ENCODE measurements around the gene JRKL.
"Not testable (repeated sequence)": the region's sequence is repeated elsewhere in the genome, so short reads cannot be mapped to it uniquely, and the experiment has no call there.

JRKL gene

DNA sequence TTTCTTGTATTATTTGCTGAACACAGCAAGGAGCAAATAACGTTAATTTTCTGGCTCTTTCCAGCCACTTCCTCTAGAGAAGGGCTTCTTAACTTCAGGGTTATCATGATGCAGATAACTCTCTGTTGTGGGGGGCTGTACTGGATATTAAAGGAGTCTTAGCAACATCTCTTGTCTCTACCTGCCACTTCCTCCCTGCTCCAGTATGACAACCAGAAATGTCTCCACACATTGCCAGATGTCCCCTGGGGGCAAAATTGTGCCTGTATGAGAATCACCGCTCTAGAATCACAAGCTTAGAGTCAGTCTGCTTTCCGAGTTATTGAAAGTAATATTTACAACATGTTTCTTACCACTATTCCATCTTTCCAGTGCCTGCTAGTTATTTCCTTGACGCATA, 6.8 kb downstream of the JRKL start:
- no peak for DNase-seq

GRCh38 chr11:96397863-96398262, 8.1 kb downstream of the JRKL start:
- no peak for DNase-seq

DNA sequence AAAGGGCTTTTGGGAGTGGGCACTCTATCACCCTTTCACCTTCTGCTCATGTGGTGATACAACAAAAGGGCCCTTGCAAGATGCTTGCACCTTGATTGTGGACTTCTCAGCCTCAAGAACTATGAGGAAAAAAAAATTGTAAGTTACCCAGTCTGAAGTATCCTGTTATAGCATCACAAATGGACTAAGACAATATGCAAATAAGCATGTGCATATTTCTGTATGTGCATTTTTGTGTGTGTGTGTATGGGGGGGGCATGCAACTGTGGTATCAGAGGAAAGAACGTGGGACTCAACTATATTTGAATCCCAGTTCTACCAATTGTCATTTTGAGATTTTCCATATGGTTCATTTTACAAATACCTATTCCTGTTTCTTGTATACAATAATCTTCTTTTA, 10.9 kb downstream of the JRKL start:
- no peak for DNase-seq

DNA sequence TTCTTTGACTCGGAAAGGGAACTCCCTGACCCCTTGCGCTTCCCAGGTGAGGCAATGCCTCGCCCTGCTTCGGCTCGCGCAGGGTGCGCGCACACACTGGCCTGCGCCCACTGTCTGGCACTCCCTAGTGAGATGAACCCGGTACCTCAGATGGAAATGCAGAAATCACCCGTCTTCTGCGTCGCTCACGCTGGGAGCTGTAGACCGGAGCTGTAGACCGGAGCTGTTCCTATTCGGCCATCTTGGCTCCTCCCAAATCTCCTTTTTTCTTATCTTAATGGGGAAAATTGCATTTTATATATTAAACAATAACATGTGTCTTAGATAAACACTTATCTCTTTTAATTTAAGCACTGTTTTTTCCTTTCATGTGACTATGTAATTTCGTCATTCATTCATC, 21.6 kb downstream of the JRKL start:
- DNase-seq: not testable (repeated sequence)

DNA sequence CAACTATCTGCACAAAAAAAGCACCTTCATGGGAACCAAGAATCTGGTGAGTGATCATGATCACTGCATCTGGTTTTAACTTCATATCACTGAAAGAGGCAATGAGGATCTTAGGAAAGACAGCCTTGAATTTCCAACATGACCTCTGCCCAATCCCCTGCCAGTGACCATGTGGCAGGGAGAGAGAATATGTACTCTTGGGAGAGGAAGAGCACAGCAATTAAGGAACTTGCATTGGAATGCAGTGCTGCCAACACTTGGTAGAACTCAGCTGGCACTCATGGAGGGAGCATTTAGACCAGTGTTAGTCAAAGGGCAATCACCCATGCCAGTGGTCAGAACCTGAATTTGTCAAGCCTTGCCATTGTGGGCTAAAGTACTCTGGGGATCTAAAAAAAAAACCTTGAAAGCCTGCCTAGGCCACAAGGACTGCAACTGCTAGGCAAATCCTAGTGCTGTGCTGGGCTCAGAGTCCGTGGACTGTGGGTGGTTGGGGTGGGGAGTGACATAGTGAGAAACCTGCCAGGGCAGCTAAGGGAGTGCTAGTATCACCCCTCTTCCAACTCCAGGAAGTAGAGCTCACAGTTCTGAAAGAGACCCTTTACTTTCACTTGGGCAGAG, 23.1 kb downstream of the JRKL start:
- DNase-seq: no peak

DNA sequence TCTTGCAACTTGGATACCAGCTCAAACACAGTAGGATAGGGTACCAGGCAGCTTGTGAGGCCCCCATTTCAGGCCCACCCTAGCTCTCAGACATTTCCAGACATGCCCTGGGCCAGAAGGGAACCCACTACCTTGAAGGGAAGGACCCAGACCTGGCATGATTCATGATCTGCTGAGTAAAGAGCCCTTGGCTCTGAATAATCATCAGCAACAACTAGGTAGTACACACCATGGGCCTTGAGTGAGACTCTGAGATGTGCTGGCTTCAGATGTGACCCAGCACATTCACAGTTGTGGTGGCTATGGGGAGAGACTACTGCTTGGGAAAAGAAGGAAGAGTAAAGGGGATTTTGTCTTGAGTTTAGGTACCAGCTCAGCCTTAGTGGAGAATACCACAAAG, 23.6 kb downstream of the JRKL start:
- DNase-seq: no peak

DNA sequence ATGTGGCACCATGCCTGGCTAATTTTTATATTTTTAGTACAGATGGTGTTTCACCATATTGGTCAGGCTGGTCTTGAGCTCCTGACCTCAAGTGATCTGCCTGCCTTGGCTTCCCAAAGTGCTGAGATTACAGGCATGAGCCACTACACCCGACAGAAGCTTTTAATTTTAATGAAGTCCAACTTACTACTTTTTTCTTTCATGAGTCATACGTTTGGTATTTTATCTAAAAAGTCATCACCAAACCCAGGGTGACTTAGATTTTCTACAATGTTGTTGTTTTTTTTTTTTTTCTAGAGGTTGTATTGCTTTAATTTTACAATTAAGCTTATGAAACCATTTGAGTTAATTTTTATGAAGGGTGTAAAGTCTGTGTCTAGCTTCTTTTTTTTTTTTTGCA, 34.9 kb downstream of the JRKL start:
- DNase-seq: no peak

- DNase-seq: no peak
Observed at GRCh38 chr11:96430668-96431067, 40.9 kb downstream of the JRKL start.

DNA sequence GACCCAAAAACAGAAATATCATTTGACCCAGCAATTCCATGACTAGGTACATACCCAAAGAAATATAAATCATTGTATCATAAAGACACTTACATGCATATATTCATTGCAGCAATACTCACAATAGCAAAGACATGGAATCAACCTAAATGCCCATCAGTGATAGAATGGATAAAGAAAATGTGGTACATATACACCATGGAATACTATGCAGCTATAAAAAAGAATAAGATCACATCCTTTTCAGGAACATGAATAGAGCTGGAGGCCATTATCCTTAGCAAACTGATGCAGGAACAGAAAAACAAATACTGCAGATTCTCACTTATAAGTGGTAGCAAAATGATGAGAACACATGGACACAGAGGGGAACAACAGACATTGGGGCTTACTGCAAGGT, 42.8 kb downstream of the JRKL start:
- not testable (repeated sequence) for DNase-seq

Measured in NCI-H1105 (cell line).